Omental fat pad (tissue), 4 donors: ENCODE measurements around the gene GPR157. TPM values are rescaled to one million over a fixed set of nuclear protein-coding genes. Genes with fewer than 3 reads are reported as not detected.
"Not testable (repeated sequence)": the region's sequence is repeated elsewhere in the genome, so short reads cannot be mapped to it uniquely, and the experiment has no call there.

Experiments used
- ATAC-seq: fragments of 150-250 bp; one replicate; pipeline ENCODE4 v1.9.1; 2016; ENCODE audit warnings: mild to moderate bottlenecking, moderate library complexity; ENCODE audit not compliant: low FRiP score
- DNase-seq: peaks from one replicate; pipeline ENCODE4 v3.0.0-alpha.2; 2019; ENCODE audit warnings: low spot score
- CTCF ChIP-seq, 3 donors: fragments of 450-650 bp; IDR thresholded peaks; one replicate each; pipeline ENCODE4 v1.5.1; 2016 to 2017; ENCODE audit warnings: antibody characterized with exemption in 3 of 3, mild to moderate bottlenecking in 3 of 3, moderate library complexity in 2 of 3
- total RNA-seq, 4 donors: library from RNA; depleted of rRNA; stranded (reverse); fragments of >200 nt; gene quantifications; one replicate each; pipeline ENCODE4 v1.1.0, GENCODE V29; 2016

The GPR157 gene
- total RNA-seq, 4 donors from 2014 or later: 1.6 to 8.8 (median 6.9) TPM

- TF ChIP-seq CTCF (IDR thresholded peaks at IDR 0.05): no peak
- no peak for ATAC-seq
- DNase-seq: no peak
These were observed 30.8 kb downstream of the GPR157 start for GRCh38 chr1:9097947-9098705.

- DNase-seq (no peak), ATAC-seq (no peak)
These were observed 33.1 kb downstream of the GPR157 start for GRCh38 chr1:9095818-9096217.

GRCh38 chr1:9093996-9094595 is 34.8 kb downstream of the GPR157 start:
- ATAC-seq: not testable (repeated sequence)

More at GRCh38 chr1:9095818-9096217, 33.1 kb downstream of the GPR157 start:
- TF ChIP-seq CTCF (IDR thresholded peaks at IDR 0.05): no peak

GRCh38 chr1:9093581-9093980 is 35.3 kb downstream of the GPR157 start:
- TF ChIP-seq CTCF (IDR thresholded peaks at IDR 0.05): no peak
- ATAC-seq: no peak
- no peak for DNase-seq

More at GRCh38 chr1:9093996-9094595, 34.8 kb downstream of the GPR157 start:
- not testable (repeated sequence) for DNase-seq

GRCh38 chr1:9093091-9093490 is 35.8 kb downstream of the GPR157 start:
- ATAC-seq: no peak
- TF ChIP-seq CTCF (IDR thresholded peaks at IDR 0.05): no peak
- no peak for DNase-seq

DNA sequence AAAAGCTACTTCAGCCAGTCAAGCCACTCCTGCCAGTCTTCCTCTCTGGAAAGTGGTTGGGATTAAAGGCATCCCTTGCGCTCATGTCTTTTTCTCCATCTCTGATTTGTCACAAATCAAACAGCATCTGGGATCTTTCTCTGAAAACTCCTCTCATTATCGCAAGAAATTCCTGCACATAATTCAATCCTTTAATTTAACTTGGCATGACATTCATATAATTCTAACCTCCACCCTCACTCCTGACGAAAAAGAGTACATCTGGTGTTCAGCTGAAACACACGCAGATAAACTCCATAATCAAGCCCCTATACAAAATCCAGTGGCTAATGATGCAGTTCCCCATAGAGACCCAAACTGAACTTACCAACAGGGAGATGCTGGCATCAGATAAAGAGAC is 40.1 kb downstream of the GPR157 start:
- TF ChIP-seq CTCF (IDR thresholded peaks at IDR 0.05): no peak

GRCh38 chr1:9087411-9088125 is 41.3 kb downstream of the GPR157 start:
- no peak for ATAC-seq
- DNase-seq: no peak
- no peak for TF ChIP-seq CTCF (IDR thresholded peaks at IDR 0.05)

More for the DNA sequence above, 40.1 kb downstream of the GPR157 start:
- ATAC-seq (no peak), DNase-seq (no peak)
